HepG2 (cell line): ENCODE data around the gene CERS6.

ENCODE experiments used
- CREM ChIP-seq, 2 experiments: sonication (generic) in 1 of 2; formaldehyde crosslinking in 1 of 2; IDR thresholded peaks; 2 replicates each; pipeline versions ENCODE4 v1.4.0 to v1.6.1; 2016 to 2020; ENCODE audit warnings: antibody characterized with exemption in 1 of 2, mild to moderate bottlenecking in 1 of 2, missing genetic modification reagents in 1 of 2
- CTCF ChIP-seq: sonication (generic); formaldehyde crosslinking; IDR thresholded peaks from 2 replicates; pipeline ENCODE4 v1.5.0; 2020; ENCODE audit warnings: mild to moderate bottlenecking, missing genetic modification reagents, moderate library complexity
- EZH2 ChIP-seq: conservative IDR thresholded peaks from 2 replicates; pipeline ENCODE4 v1.6.1; 2012; ENCODE audit warnings: mild to moderate bottlenecking, low read depth, low read length, moderate library complexity
- FOXK1 ChIP-seq: sonication (generic); formaldehyde crosslinking; IDR thresholded peaks from 2 replicates; pipeline ENCODE4 v1.4.0; 2020; ENCODE audit warnings: low read depth, missing genetic modification reagents, borderline replicate concordance
- MLLT10 ChIP-seq: sonication (generic); formaldehyde crosslinking; IDR thresholded peaks from 2 replicates; pipeline ENCODE4 v1.4.0; 2020; ENCODE audit warnings: missing genetic modification reagents
- PBX3 ChIP-seq: sonication (generic); formaldehyde crosslinking; IDR thresholded peaks from 2 replicates; pipeline ENCODE4 v1.8.1; 2023; ENCODE audit warnings: missing genetic modification reagents, inconsistent platforms, borderline replicate concordance
- ZFP90 ChIP-seq: sonication (generic); formaldehyde crosslinking; IDR thresholded peaks from 2 replicates; pipeline ENCODE4 v1.8.0; 2022; ENCODE audit warnings: missing genetic modification reagents, mild to moderate bottlenecking, inconsistent platforms, borderline replicate concordance
- ZNF704 ChIP-seq: sonication (generic); formaldehyde crosslinking; IDR thresholded peaks from 2 replicates; pipeline ENCODE4 v1.8.1; 2023; ENCODE audit warnings: mild to moderate bottlenecking, inconsistent platforms, moderate library complexity, missing genetic modification reagents, borderline replicate concordance

- no peak for TF ChIP-seq ZNF704 (CRISPR knock-in tag)
- TF ChIP-seq CREM (IDR thresholded peaks at IDR 0.05), result no peak
- TF ChIP-seq CREM (CRISPR knock-in tag; IDR thresholded peaks at IDR 0.05), result no peak
- TF ChIP-seq ZFP90 (CRISPR knock-in tag), result no peak
- TF ChIP-seq CTCF (CRISPR knock-in tag), result no peak
- TF ChIP-seq EZH2, result no peak
- TF ChIP-seq FOXK1 (CRISPR knock-in tag), result no peak
- no peak for TF ChIP-seq PBX3 (CRISPR knock-in tag)
- no peak for TF ChIP-seq MLLT10 (CRISPR knock-in tag)
These were observed 103.1 kb downstream of the CERS6 start for GRCh38 chr2:168559187-168559586.
